ENCODE measurements around the gene ANTXRL. TPM values are rescaled to one million over a fixed set of nuclear protein-coding genes. Genes with fewer than 3 reads are reported as not detected.

Gene ANTXRL
- total RNA-seq, 1 experiment from 2014 or later, result not detected

- no peak overlapping the region for H3K27ac ChIP-seq (ENCODE audit: low read length)
- no peak for ATAC-seq
- CTCF ChIA-PET, result no interaction called here
Measured at GRCh38 chr10:46326066-46326465, 39.3 kb downstream of the ANTXRL start.

GRCh38 chr10:46326971-46327370 lies 40.2 kb downstream of the ANTXRL start:
- H3K4me3 ChIP-seq (ENCODE audit: low read length), result no peak overlapping the region
- no TSS peak for BruUV-seq (replicated peaks)
- no peaks in the 10 kb centered on the region for H3F3A ChIP-seq (ENCODE audit: low read length, unreplicated experiment)
- H3K9me2 ChIP-seq (replicated peaks; ENCODE audit: low read length), result no peaks in the 10 kb centered on the region
- no peaks in the 10 kb centered on the region for H3K27me3 ChIP-seq (ENCODE audit: low read length)
- TF ChIP-seq CTCF (conservative IDR thresholded peaks at IDR 0.05; ENCODE audit: low read depth, low read length) (no peak), EZH2 (IDR thresholded peaks at IDR 0.05; ENCODE audit: low read length, unreplicated experiment) (no peak), EZH2phosphoT487 (IDR thresholded peaks at IDR 0.05; ENCODE audit: borderline replicate concordance, low read length) (no peak)
- ChIA-PET POLR2A (ENCODE audit: unreplicated experiment) (no interaction called here), CTCF (no interaction called here)
- no peak overlapping the region for H3K27ac ChIP-seq (ENCODE audit: low read length)
- ATAC-seq (no peak), DNase-seq (no peak)
- H3K36me3 ChIP-seq (ENCODE audit: low read depth, low read length), result no peaks in the 10 kb centered on the region
- H3K79me2 ChIP-seq (ENCODE audit: low read length), result no peaks in the 10 kb centered on the region
- H3K9me3 ChIP-seq (ENCODE audit: low read length), result no peaks in the 10 kb centered on the region
- no peaks in the 10 kb centered on the region for H4K20me1 ChIP-seq (ENCODE audit: low read length)
- intact Hi-C loops (cut with micrococcal nuclease), result no loop called here
- no peaks in the 10 kb centered on the region for H3K4me1 ChIP-seq (ENCODE audit: insufficient read depth, low read length)
- no peak overlapping the region for H2AFZ ChIP-seq (ENCODE audit: low read length)
- H3K9ac ChIP-seq (ENCODE audit: low read length), result no peak overlapping the region
- H3K4me2 ChIP-seq (ENCODE audit: low read length), result no peak overlapping the region

More at GRCh38 chr10:46326066-46326465, 39.3 kb downstream of the ANTXRL start:
- Histone ChIP-seq H3K9me3 (ENCODE audit: low read length) (no peaks in the 10 kb centered on the region), H3K4me3 (ENCODE audit: low read length) (no peak overlapping the region), H4K20me1 (ENCODE audit: low read length) (no peaks in the 10 kb centered on the region), H3K36me3 (ENCODE audit: low read depth, low read length) (no peaks in the 10 kb centered on the region), H2AFZ (ENCODE audit: low read length) (no peak overlapping the region), H3K27me3 (ENCODE audit: low read length) (no peaks in the 10 kb centered on the region), H3K4me2 (ENCODE audit: low read length) (no peak overlapping the region), H3K9me2 (replicated peaks; ENCODE audit: low read length) (no peaks in the 10 kb centered on the region), H3K9ac (ENCODE audit: low read length) (no peak overlapping the region), H3K79me2 (ENCODE audit: low read length) (no peaks in the 10 kb centered on the region), H3F3A (ENCODE audit: low read length, unreplicated experiment) (no peaks in the 10 kb centered on the region), H3K4me1 (ENCODE audit: insufficient read depth, low read length) (no peaks in the 10 kb centered on the region)
- TF ChIP-seq CTCF (conservative IDR thresholded peaks at IDR 0.05; ENCODE audit: low read depth, low read length) (no peak), EZH2phosphoT487 (IDR thresholded peaks at IDR 0.05; ENCODE audit: borderline replicate concordance, low read length) (no peak), EZH2 (IDR thresholded peaks at IDR 0.05; ENCODE audit: low read length, unreplicated experiment) (no peak)
- intact Hi-C loops (cut with micrococcal nuclease), result no loop called here
- POLR2A ChIA-PET (ENCODE audit: unreplicated experiment), result no interaction called here
- no TSS peak for BruUV-seq (replicated peaks)
- no peak for DNase-seq

GRCh38 chr10:46327685-46328084 lies 40.9 kb downstream of the ANTXRL start:
- H3K4me1 ChIP-seq (ENCODE audit: insufficient read depth, low read length), result no peaks in the 10 kb centered on the region
- TF ChIP-seq EZH2 (IDR thresholded peaks at IDR 0.05; ENCODE audit: low read length, unreplicated experiment), result no peak
- TF ChIP-seq CTCF (conservative IDR thresholded peaks at IDR 0.05; ENCODE audit: low read depth, low read length), result no peak
- no peak for TF ChIP-seq EZH2phosphoT487 (IDR thresholded peaks at IDR 0.05; ENCODE audit: borderline replicate concordance, low read length)
- no peaks in the 10 kb centered on the region for H3K9me2 ChIP-seq (replicated peaks; ENCODE audit: low read length)
- no peaks in the 10 kb centered on the region for H3K79me2 ChIP-seq (ENCODE audit: low read length)
- ChIA-PET POLR2A (ENCODE audit: unreplicated experiment) (no interaction called here), CTCF (no interaction called here)
- no peak overlapping the region for H3K4me3 ChIP-seq (ENCODE audit: low read length)
- H3K27me3 ChIP-seq (ENCODE audit: low read length), result no peaks in the 10 kb centered on the region
- H3K27ac ChIP-seq (ENCODE audit: low read length), result no peak overlapping the region
- ATAC-seq, result no peak
- BruUV-seq (replicated peaks), result no TSS peak
- H3K9me3 ChIP-seq (ENCODE audit: low read length), result no peaks in the 10 kb centered on the region
- no peaks in the 10 kb centered on the region for H3F3A ChIP-seq (ENCODE audit: low read length, unreplicated experiment)
- intact Hi-C loops (cut with micrococcal nuclease), result no loop called here
- H4K20me1 ChIP-seq (ENCODE audit: low read length), result no peaks in the 10 kb centered on the region
- H3K9ac ChIP-seq (ENCODE audit: low read length), result no peak overlapping the region
- H3K4me2 ChIP-seq (ENCODE audit: low read length), result no peak overlapping the region
- DNase-seq, result no peak
- no peaks in the 10 kb centered on the region for H3K36me3 ChIP-seq (ENCODE audit: low read depth, low read length)
- no peak overlapping the region for H2AFZ ChIP-seq (ENCODE audit: low read length)

All from PC-3 (cell line).